ENCODE data around the gene ASPG.

ASPG gene

DNA sequence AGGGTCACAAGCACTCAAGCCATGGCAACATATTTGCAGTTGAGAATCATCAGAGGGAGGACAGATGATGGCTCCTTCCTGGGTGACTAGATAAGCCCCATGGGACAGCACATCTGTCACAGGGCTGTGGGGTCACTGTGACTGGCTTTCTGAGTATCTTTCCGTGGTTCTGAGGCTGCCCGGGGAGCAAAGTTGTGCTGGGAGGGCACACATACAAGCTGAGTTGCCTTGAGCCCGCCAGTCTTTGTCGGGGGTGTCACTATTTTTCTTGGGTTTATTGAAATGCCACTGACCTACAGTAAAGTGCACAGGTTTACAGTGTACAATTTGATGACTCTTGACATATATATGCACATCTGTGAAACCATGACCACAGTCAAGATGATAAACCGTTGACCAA is 35.6 kb downstream of the ASPG start:
- no peak overlapping the region for H3K4me3 ChIP-seq (replicated peaks; ENCODE audit: low read depth, low read length)
- no peaks in the 10 kb centered on the region for H3K36me3 ChIP-seq (ENCODE audit: control insufficient read depth, insufficient read depth, low read length)
- no peaks in the 10 kb centered on the region for H3K27me3 ChIP-seq (replicated peaks; ENCODE audit: control insufficient read depth, insufficient read depth, low read length)
- no peak for DNase-seq (ENCODE audit: extremely low read depth, insufficient read length)
- TF ChIP-seq, protein P1, sequence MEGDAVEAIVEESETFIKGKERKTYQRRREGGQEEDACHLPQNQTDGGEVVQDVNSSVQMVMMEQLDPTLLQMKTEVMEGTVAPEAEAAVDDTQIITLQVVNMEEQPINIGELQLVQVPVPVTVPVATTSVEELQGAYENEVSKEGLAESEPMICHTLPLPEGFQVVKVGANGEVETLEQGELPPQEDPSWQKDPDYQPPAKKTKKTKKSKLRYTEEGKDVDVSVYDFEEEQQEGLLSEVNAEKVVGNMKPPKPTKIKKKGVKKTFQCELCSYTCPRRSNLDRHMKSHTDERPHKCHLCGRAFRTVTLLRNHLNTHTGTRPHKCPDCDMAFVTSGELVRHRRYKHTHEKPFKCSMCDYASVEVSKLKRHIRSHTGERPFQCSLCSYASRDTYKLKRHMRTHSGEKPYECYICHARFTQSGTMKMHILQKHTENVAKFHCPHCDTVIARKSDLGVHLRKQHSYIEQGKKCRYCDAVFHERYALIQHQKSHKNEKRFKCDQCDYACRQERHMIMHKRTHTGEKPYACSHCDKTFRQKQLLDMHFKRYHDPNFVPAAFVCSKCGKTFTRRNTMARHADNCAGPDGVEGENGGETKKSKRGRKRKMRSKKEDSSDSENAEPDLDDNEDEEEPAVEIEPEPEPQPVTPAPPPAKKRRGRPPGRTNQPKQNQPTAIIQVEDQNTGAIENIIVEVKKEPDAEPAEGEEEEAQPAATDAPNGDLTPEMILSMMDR (IDR thresholded peaks at IDR 0.05; ENCODE audit: insufficient read depth, low read length, poor library complexity, severe bottlenecking): no peak

DNA sequence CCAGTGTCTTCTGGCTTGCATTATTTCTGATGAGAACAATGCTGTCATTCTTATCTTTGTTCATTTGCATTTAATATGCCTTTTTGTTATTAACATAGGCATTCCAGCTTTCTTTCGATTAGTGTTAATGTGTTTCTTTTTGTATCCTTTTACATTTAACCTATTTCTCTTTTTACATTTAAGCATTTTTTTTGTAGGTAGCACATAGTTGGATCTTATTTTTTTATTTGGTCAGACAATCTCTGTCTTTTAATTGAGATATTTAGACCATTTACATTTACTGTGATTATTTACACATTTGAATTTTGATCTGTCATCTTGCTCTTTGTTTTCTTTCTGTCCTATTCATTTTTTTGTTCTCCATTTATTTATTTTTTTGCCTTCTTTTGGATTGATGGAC is 38.4 kb downstream of the ASPG start:
- H3K36me3 ChIP-seq (ENCODE audit: control insufficient read depth, insufficient read depth, low read length): no peaks in the 10 kb centered on the region
- TF ChIP-seq, protein P1 (IDR thresholded peaks at IDR 0.05; ENCODE audit: insufficient read depth, low read length, poor library complexity, severe bottlenecking): no peak
- H3K27me3 ChIP-seq (replicated peaks; ENCODE audit: control insufficient read depth, insufficient read depth, low read length): no peaks in the 10 kb centered on the region
- H3K4me3 ChIP-seq (replicated peaks; ENCODE audit: low read depth, low read length): no peak overlapping the region
- DNase-seq (ENCODE audit: extremely low read depth, insufficient read length): no peak

DNA sequence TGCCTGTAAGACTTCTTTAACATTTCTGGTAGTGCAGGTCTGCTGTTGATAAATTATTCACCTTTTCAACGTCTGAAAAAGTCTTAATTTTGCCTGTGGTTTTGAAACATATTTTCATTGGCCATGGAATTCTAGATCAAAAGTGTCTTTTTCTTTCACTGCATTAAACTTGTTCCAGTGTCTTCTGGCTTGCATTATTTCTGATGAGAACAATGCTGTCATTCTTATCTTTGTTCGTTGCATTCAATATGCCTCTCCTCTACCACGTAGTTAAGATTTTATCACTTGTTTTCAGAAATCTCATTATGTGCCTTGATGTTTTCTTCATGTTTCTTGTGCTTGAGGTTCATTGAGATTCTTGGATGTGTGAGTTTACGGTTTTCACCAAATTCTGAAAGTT is 39.5 kb downstream of the ASPG start:
- Histone ChIP-seq H3K4me3 (replicated peaks; ENCODE audit: low read depth, low read length) (no peak overlapping the region), H3K27me3 (replicated peaks; ENCODE audit: control insufficient read depth, insufficient read depth, low read length) (no peaks in the 10 kb centered on the region)

DNA sequence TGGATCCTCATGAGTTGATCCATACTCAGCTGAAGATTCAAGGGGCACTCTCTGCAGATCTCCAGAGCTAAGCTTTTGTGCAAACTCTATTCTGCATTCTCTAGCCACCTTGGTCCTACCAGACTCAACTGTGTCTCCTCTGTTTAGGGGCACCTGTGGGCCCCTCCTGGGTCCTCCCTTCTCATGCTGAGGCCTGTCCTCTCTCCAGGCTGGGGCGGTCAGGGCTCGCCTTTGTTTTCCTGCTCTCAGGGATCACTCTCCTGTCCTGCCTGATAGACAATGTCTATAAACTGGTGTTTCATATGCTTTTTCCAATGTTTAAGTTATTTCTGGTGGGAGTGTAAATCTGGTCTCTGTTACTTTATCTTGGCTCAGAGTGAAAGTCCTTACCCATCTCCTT is 41.3 kb downstream of the ASPG start:
- Histone ChIP-seq H3K27me3 (replicated peaks; ENCODE audit: control insufficient read depth, insufficient read depth, low read length) (no peaks in the 10 kb centered on the region), H3K36me3 (ENCODE audit: control insufficient read depth, insufficient read depth, low read length) (no peaks in the 10 kb centered on the region), H3K4me3 (replicated peaks; ENCODE audit: low read depth, low read length) (no peak overlapping the region)
- TF ChIP-seq, protein P1 (IDR thresholded peaks at IDR 0.05; ENCODE audit: insufficient read depth, low read length, poor library complexity, severe bottlenecking): no peak
- no peak for DNase-seq (ENCODE audit: extremely low read depth, insufficient read length)

More for the DNA sequence above, 39.5 kb downstream of the ASPG start:
- H3K36me3 ChIP-seq (ENCODE audit: control insufficient read depth, insufficient read depth, low read length): no peaks in the 10 kb centered on the region
- TF ChIP-seq, protein P1 (IDR thresholded peaks at IDR 0.05; ENCODE audit: insufficient read depth, low read length, poor library complexity, severe bottlenecking): no peak
- DNase-seq (ENCODE audit: extremely low read depth, insufficient read length): no peak

DNA sequence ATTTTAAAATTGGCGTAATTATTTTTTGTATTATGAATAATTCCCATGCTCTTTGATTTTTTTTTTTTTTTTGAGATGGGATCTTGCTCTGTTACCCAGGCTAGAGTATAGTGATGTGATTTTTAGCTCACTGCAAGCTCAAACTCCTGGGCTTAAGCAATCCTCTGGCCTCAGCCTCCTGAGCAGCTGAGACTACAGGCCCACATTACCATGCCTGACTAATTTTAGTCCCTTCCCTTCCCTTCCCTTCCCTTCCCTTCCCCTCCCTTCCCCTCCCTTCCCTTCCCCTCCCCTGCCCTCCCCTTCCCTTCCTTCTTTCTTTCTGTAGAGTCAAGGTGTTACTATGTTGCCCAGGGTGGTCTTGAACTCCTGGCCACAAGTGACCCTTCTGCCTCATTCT is 43.5 kb downstream of the ASPG start:
- Histone ChIP-seq H3K36me3 (ENCODE audit: control insufficient read depth, insufficient read depth, low read length) (no peaks in the 10 kb centered on the region), H3K27me3 (replicated peaks; ENCODE audit: control insufficient read depth, insufficient read depth, low read length) (no peaks in the 10 kb centered on the region), H3K4me3 (replicated peaks; ENCODE audit: low read depth, low read length) (no peak overlapping the region)
- TF ChIP-seq, protein P1 (IDR thresholded peaks at IDR 0.05; ENCODE audit: insufficient read depth, low read length, poor library complexity, severe bottlenecking): no peak
- DNase-seq (ENCODE audit: extremely low read depth, insufficient read length): no peak

DNA sequence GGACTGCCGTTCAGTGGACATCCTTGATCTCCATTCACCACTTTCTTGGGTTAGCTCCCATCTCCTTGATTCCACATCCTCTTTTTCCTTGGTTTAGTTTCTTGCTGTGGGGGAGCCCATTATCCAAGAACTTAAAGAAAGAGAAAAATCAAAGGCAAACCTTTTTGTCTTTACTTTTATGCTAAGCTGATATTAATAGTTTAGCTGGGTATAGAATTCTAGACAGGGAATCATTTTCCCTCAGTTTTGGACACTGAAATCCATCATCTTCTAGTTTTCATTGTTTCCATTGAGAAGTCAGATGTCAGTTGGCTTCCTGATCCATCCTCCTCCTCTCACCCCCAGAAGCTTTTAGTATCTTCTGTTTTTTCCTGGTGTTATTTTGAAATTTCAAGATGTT is 44.1 kb downstream of the ASPG start:
- Histone ChIP-seq H3K4me3 (replicated peaks; ENCODE audit: low read depth, low read length) (no peak overlapping the region), H3K27me3 (replicated peaks; ENCODE audit: control insufficient read depth, insufficient read depth, low read length) (no peaks in the 10 kb centered on the region), H3K36me3 (ENCODE audit: control insufficient read depth, insufficient read depth, low read length) (no peaks in the 10 kb centered on the region)
- no peak for DNase-seq (ENCODE audit: extremely low read depth, insufficient read length)
- TF ChIP-seq, protein P1 (IDR thresholded peaks at IDR 0.05; ENCODE audit: insufficient read depth, low read length, poor library complexity, severe bottlenecking): no peak
